Endothelial cell of umbilical vein (primary cell): Measurements from ENCODE around the gene SETBP1.

Experiments used
- EZH2 ChIP-seq: IDR thresholded peaks from 2 replicates; pipeline ENCODE4 v1.6.1; 2012; ENCODE audit warnings: borderline replicate concordance, low read depth, mild to moderate bottlenecking, moderate library complexity, low read length, inconsistent platforms; ENCODE audit not compliant: severe bottlenecking
- FOS ChIP-seq: IDR thresholded peaks from 2 replicates; pipeline ENCODE4 v1.6.1; 2011; ENCODE audit warnings: mild to moderate bottlenecking, low read length, moderate library complexity, borderline replicate concordance; ENCODE audit not compliant: insufficient read depth
- GATA2 ChIP-seq: IDR thresholded peaks from 2 replicates; pipeline ENCODE4 v1.7.0; 2011; ENCODE audit warnings: low read depth, mild to moderate bottlenecking, moderate library complexity, mixed read lengths, low read length; ENCODE audit not compliant: insufficient read length, insufficient read depth
- JUN ChIP-seq: IDR thresholded peaks from 2 replicates; pipeline ENCODE4 v1.6.1; 2011; ENCODE audit warnings: borderline replicate concordance, low read depth; ENCODE audit not compliant: insufficient read length, insufficient read depth
- MYC ChIP-seq: IDR thresholded peaks from one replicate; pipeline ENCODE4 v1.6.1; 2011; ENCODE audit warnings: mild to moderate bottlenecking, low read depth, low read length
- POLR2A ChIP-seq: IDR thresholded peaks from 2 replicates; pipeline ENCODE4 v1.6.1; 2012; ENCODE audit warnings: low read depth, mild to moderate bottlenecking, control low read depth, low read length
- POLR2AphosphoS5 ChIP-seq: IDR thresholded peaks from 2 replicates; pipeline ENCODE4 v1.6.1; 2012; ENCODE audit warnings: low read depth, mild to moderate bottlenecking, control low read depth, low read length, moderate library complexity; ENCODE audit not compliant: insufficient read depth
- TF ChIP-seq, protein P1 (sequence below), 2 donors: IDR thresholded peaks; 1 replicate in 1 of 2; 2 replicates in 1 of 2; pipeline ENCODE4 v1.5.1; 2011; ENCODE audit warnings: low read length in 2 of 2, mild to moderate bottlenecking in 2 of 2, moderate library complexity in 2 of 2, control low read depth in 1 of 2, inconsistent platforms in 1 of 2, low read depth in 1 of 2; ENCODE audit not compliant: insufficient read depth in 1 of 2; ENCODE audit errors: extremely low read depth in 1 of 2

DNA sequence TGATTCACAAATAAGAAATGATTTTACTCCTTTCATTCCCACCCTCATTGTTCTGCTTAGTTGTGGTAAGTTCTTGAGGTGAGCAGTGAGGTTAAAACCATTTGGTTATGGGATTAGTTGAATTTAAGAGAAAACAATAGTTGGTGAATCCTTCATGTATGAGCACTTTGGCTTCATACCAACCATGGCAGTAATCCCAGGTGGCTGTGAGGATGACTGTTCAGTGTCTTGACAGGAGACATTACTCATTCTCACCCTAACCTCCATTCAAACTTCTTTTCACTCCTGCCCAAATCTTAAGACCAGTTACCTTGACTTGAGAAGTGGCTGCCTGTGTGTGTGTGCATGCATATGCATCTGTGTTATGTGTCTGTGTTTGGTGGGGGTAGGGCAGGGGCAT, 143.1 kb downstream of the SETBP1 start:
- TF ChIP-seq, protein P1, sequence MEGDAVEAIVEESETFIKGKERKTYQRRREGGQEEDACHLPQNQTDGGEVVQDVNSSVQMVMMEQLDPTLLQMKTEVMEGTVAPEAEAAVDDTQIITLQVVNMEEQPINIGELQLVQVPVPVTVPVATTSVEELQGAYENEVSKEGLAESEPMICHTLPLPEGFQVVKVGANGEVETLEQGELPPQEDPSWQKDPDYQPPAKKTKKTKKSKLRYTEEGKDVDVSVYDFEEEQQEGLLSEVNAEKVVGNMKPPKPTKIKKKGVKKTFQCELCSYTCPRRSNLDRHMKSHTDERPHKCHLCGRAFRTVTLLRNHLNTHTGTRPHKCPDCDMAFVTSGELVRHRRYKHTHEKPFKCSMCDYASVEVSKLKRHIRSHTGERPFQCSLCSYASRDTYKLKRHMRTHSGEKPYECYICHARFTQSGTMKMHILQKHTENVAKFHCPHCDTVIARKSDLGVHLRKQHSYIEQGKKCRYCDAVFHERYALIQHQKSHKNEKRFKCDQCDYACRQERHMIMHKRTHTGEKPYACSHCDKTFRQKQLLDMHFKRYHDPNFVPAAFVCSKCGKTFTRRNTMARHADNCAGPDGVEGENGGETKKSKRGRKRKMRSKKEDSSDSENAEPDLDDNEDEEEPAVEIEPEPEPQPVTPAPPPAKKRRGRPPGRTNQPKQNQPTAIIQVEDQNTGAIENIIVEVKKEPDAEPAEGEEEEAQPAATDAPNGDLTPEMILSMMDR (IDR thresholded peaks at IDR 0.05; ENCODE audit: extremely low read depth in 1 of 2, insufficient read depth in 1 of 2, low read depth in 1 of 2, low read length in 2 of 2) = no peak
- TF ChIP-seq EZH2 = no peak
- no peak for TF ChIP-seq POLR2A
- TF ChIP-seq MYC = no peak
- no peak for TF ChIP-seq POLR2AphosphoS5
- TF ChIP-seq FOS = no peak
- no peak for TF ChIP-seq JUN
- no peak for TF ChIP-seq GATA2
